Ammon's horn (tissue), 1 donor: ENCODE results near the gene TNFSF13.
"Not testable (repeated sequence)": the region's sequence is repeated elsewhere in the genome, so short reads cannot be mapped to it uniquely, and the experiment has no call there.

Experiments
- DNase-seq: peaks from one replicate; pipeline ENCODE4 v3.0.0-alpha.2; 2016; ENCODE audit warnings: low spot score

TNFSF13 gene

GRCh38 chr17:7591596-7591995, 33.0 kb downstream of the TNFSF13 start:
- DNase-seq, result no peak

GRCh38 chr17:7592422-7593021, 34.0 kb downstream of the TNFSF13 start:
- no peak for DNase-seq

GRCh38 chr17:7593296-7593695, 34.7 kb downstream of the TNFSF13 start:
- no peak for DNase-seq

- DNase-seq, result not testable (repeated sequence)
These were observed 39.0 kb downstream of the TNFSF13 start for GRCh38 chr17:7597561-7597960.

GRCh38 chr17:7606280-7606679, 47.7 kb downstream of the TNFSF13 start:
- DNase-seq, result no peak

- no peak for DNase-seq
These were observed 52.1 kb downstream of the TNFSF13 start for GRCh38 chr17:7610641-7611040.
